ENCODE measurements around the gene CATSPER3.

Gene CATSPER3

GRCh38 chr5:135046661-135047346 lies 79.1 kb downstream of the CATSPER3 start:
- no peak for DNase-seq

- no peak for DNase-seq
These were observed 79.6 kb downstream of the CATSPER3 start for GRCh38 chr5:135047347-135047695.

GRCh38 chr5:135048286-135048685 lies 80.6 kb downstream of the CATSPER3 start:
- no peak for DNase-seq

- DNase-seq = no peak
These were observed 81.2 kb downstream of the CATSPER3 start for GRCh38 chr5:135048930-135049329.

GRCh38 chr5:135050244-135050767 lies 82.6 kb downstream of the CATSPER3 start:
- DNase-seq = no peak

GRCh38 chr5:135051399-135051798 lies 83.7 kb downstream of the CATSPER3 start:
- DNase-seq = no peak

- no peak for DNase-seq
These were observed 84.2 kb downstream of the CATSPER3 start for GRCh38 chr5:135051872-135052271.

GRCh38 chr5:135052511-135053145 lies 84.9 kb downstream of the CATSPER3 start:
- DNase-seq = no peak

GRCh38 chr5:135053278-135053677 lies 85.6 kb downstream of the CATSPER3 start:
- no peak for DNase-seq

- no peak for DNase-seq
These were observed 86.3 kb downstream of the CATSPER3 start for GRCh38 chr5:135053989-135054388.

- no peak for DNase-seq
These were observed 86.8 kb downstream of the CATSPER3 start for GRCh38 chr5:135054546-135054945.

- no peak for DNase-seq
These were observed 87.7 kb downstream of the CATSPER3 start for GRCh38 chr5:135055396-135055795.

GRCh38 chr5:135056316-135057030 lies 88.8 kb downstream of the CATSPER3 start:
- no peak for DNase-seq

- DNase-seq = no peak
These were observed 89.5 kb downstream of the CATSPER3 start for GRCh38 chr5:135057233-135057632.

GRCh38 chr5:135058331-135058732 lies 90.6 kb downstream of the CATSPER3 start:
- no peak for DNase-seq

GRCh38 chr5:135059000-135059923 lies 91.6 kb downstream of the CATSPER3 start:
- no peak for DNase-seq

GRCh38 chr5:135060021-135060420 lies 92.3 kb downstream of the CATSPER3 start:
- DNase-seq = no peak

GRCh38 chr5:135061001-135061400 lies 93.3 kb downstream of the CATSPER3 start:
- DNase-seq = no peak
